DMS 273 (cell line): ENCODE measurements around the gene OR4E1.
"Not testable (repeated sequence)": the region's sequence is repeated elsewhere in the genome, so short reads cannot be mapped to it uniquely, and the experiment has no call there.

Source experiments
- DNase-seq: peaks from one replicate; lab custom pipeline; 2025; ENCODE audit not compliant: unreplicated experiment; lab: John Stamatoyannopoulos, UW

Gene OR4E1

GRCh38 chr14:21653331-21653885 lies 20.2 kb downstream of the OR4E1 start, which contains the start of gene OR4E2:
OR4E2 (plus strand) TSS chr14:21653835; CDS start chr14:21665083, 11,248 bp downstream.
- DNase-seq, result no peak

- peak; percentile 12 for DNase-seq
Observed at GRCh38 chr14:21652209-21652808, 21.3 kb downstream of the OR4E1 start.

- DNase-seq, result no peak
Observed at GRCh38 chr14:21647380-21647779, 26.2 kb downstream of the OR4E1 start.

DNA sequence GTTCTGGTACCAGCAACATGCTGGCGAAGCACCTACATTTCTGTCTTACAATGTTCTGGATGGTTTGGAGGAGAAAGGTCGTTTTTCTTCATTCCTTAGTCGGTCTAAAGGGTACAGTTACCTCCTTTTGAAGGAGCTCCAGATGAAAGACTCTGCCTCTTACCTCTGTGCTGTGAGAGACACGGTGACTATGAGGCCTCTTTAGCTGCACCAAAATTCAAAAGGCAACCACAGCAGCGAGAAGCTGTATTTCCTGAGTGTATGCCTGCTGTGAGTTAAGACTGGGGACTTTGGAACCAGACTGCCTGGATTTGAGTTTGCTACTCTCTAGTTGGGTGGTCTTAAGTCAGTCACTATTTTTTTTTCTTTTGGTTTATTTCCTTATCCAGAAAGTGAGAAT lies 30.2 kb downstream of the OR4E1 start:
- DNase-seq, result no peak

- DNase-seq, result no peak
Observed at GRCh38 chr14:21642683-21643082, 30.9 kb downstream of the OR4E1 start.

GRCh38 chr14:21634840-21635239 lies 38.8 kb downstream of the OR4E1 start, which contains the start of gene OR10G2:
OR10G2 (minus strand) TSS chr14:21634940; CDS start chr14:21634842, 98 bp downstream.
- DNase-seq, result no peak

GRCh38 chr14:21631084-21631483 lies 42.5 kb downstream of the OR4E1 start:
- DNase-seq, result no peak

- not testable (repeated sequence) for DNase-seq
Observed at GRCh38 chr14:21630503-21630902, 43.1 kb downstream of the OR4E1 start.

- DNase-seq, result no peak
Observed at GRCh38 chr14:21626491-21627230, 47.0 kb downstream of the OR4E1 start.
